ENCODE measurements around the gene C11orf97.

- TF ChIP-seq, protein P1, sequence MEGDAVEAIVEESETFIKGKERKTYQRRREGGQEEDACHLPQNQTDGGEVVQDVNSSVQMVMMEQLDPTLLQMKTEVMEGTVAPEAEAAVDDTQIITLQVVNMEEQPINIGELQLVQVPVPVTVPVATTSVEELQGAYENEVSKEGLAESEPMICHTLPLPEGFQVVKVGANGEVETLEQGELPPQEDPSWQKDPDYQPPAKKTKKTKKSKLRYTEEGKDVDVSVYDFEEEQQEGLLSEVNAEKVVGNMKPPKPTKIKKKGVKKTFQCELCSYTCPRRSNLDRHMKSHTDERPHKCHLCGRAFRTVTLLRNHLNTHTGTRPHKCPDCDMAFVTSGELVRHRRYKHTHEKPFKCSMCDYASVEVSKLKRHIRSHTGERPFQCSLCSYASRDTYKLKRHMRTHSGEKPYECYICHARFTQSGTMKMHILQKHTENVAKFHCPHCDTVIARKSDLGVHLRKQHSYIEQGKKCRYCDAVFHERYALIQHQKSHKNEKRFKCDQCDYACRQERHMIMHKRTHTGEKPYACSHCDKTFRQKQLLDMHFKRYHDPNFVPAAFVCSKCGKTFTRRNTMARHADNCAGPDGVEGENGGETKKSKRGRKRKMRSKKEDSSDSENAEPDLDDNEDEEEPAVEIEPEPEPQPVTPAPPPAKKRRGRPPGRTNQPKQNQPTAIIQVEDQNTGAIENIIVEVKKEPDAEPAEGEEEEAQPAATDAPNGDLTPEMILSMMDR (IDR thresholded peaks at IDR 0.05 in 2 of 3, conservative IDR thresholded peaks at IDR 0.05 in 1 of 3; ENCODE audit: borderline replicate concordance in 1 of 3, insufficient read depth in 1 of 3, low read depth in 2 of 3, low read length in 2 of 3): no peak
- TF ChIP-seq POLR2A (IDR thresholded peaks at IDR 0.05; ENCODE audit: borderline replicate concordance, extremely low read depth, insufficient read depth, insufficient read length) (no peak), CEBPB (IDR thresholded peaks at IDR 0.05; ENCODE audit: low read depth) (no peak), MAX (IDR thresholded peaks at IDR 0.05) (no peak), REST (IDR thresholded peaks at IDR 0.05; ENCODE audit: low read depth) (no peak), EZH2 (IDR thresholded peaks at IDR 0.05) (no peak), SIN3A (IDR thresholded peaks at IDR 0.05; ENCODE audit: low read depth) (no peak), JUND (IDR thresholded peaks at IDR 0.05) (no peak)
These were observed 41.7 kb downstream of the C11orf97 start for GRCh38 chr11:94553938-94554337.

All from HCT116 (cell line).